Measurements from ENCODE around the gene SLC19A1.

SLC19A1 gene

DNA sequence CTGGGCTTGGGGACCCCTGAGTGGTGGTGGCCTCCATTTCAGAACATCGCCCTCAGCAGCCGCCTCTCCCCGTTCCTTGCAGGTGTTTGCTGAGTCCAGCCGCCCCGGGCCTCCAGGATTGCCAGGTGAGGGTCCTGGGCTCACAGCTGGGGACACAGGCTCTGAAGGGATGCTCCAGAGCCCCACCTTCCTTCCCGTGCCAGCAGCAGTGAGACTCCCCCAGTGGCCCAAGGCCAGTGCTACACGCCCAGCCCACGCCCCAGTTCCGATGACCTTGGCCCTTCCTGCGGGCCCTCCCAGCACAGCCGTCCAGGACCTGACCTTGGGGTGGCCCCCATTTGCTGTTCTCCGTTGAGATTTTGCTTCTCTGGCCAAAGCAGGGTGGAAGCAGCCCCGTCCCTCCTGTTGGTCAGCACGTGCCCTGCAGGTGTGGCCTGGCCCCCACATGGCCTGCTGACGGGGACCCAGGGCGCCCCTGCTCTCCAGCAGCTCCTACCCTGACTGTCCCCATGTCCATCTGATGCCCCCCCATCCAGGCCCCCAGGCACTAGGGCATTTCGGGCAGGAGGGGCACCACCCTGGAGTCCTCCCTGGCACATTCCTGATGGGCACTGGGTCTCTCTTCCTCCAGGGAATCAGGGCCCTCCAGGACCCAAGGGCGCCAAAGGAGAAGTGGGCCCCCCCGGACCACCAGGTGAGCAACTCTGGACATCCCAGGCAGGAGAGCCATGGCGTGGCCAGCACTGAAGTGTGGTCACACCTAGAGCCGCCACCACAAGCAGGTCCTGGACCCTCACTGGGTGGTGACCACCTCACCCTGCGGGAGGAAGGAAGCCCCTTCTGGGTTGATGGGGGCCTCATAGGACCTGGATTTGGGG is 45.0 kb downstream of the SLC19A1 start:
- no peaks in the 10 kb centered on the region for H3K4me1 ChIP-seq (ENCODE audit: control insufficient read depth, insufficient read depth, low read length)
- H3K9me3 ChIP-seq (ENCODE audit: control insufficient read depth, low read length) = no peaks in the 10 kb centered on the region
- H3K36me3 ChIP-seq (ENCODE audit: control insufficient read depth, insufficient read depth, low read length) = no peaks in the 10 kb centered on the region
- H3K27me3 ChIP-seq (ENCODE audit: control insufficient read depth, insufficient read depth, low read length) = no peaks in the 10 kb centered on the region
- no peak overlapping the region for H3K4me3 ChIP-seq (ENCODE audit: low read length)
- no peak overlapping the region for H3K9ac ChIP-seq (ENCODE audit: low read length)

DNA sequence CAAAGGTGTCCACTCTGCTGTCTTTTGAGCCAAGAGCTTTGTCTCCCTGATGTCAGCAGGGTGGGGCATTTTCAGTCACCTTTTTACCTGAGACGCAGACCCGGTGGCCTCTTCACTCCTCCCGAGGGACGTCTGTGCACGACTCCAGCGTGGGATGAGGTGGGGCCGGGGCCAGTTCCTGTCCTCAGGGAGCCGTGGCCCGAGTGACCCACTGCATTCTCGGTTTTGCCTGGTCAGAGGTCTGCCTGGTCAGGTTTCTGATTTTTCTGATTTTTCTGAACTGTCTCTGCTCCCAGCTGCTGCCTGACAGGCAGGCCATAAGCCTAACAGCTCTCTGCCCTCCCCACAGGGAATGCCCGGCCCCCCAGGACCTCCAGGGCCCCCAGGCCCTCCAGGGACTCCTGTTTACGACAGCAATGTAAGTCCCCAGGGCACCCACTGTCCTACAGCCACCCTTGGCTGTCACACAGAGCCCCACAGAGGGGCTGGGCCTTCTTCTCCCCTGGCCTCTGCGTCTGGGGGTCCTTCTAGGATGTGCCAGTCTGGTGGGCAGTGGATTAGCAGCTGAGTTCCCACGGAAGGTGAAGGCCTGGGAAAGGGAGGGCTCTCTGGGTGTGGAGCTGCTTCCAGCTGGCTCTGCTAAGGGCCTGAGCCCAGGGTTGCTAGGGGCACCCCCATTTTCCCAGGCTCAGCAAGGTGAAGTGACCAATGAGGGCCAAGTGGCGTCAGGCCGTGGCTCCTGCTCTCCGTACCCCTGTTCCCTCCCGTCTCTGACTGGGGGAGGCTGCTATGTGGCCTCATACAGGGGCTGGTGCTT is 45.9 kb downstream of the SLC19A1 start:
- Histone ChIP-seq H3K4me3 (ENCODE audit: low read length) (no peak overlapping the region), H3K9ac (ENCODE audit: low read length) (no peak overlapping the region), H3K9me3 (ENCODE audit: control insufficient read depth, low read length) (no peaks in the 10 kb centered on the region), H3K27me3 (ENCODE audit: control insufficient read depth, insufficient read depth, low read length) (no peaks in the 10 kb centered on the region), H3K4me1 (ENCODE audit: control insufficient read depth, insufficient read depth, low read length) (no peaks in the 10 kb centered on the region), H3K36me3 (ENCODE audit: control insufficient read depth, insufficient read depth, low read length) (no peaks in the 10 kb centered on the region)

DNA sequence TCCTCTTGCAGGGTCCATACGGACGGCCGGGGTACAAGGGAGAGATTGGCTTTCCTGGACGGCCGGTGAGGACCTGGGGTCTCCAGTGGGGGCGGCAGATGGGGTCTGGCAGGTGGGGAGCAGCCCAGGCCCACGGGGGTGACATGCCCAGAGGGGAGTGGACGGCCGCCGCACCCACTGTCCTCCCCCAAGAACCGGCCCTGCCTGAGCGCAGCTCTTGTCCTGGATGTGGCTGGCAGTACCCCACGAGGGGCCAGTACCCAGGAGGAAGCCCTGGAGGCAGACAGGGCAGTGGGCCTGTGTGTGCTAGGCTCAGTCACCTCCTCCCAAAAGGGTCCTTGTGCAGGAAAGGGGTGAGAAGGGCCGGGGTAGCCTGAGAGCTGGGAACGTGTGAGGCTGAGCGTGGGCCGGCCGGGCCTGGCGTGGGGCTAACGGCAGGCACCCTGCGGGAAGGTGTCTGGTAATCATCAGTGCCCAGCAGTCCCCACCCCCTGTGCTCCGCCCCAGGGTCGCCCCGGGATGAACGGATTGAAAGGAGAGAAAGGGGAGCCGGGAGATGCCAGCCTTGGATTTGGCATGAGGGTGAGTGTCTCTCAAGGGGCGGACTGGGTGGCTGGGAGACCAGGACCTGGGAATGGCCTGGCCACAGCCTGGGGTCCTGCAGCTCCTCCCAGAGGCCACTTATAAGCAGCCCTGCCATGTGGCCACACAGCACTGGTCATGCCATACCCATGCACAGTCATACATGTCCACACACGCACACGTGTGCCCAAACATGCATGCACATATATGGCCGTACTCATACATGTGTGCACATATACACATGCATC is 47.2 kb downstream of the SLC19A1 start:
- Histone ChIP-seq H3K9me3 (ENCODE audit: control insufficient read depth, low read length) (no peaks in the 10 kb centered on the region), H3K9ac (ENCODE audit: low read length) (no peak overlapping the region), H3K36me3 (ENCODE audit: control insufficient read depth, insufficient read depth, low read length) (no peaks in the 10 kb centered on the region), H3K4me3 (ENCODE audit: low read length) (no peak overlapping the region), H3K27me3 (ENCODE audit: control insufficient read depth, insufficient read depth, low read length) (no peaks in the 10 kb centered on the region), H3K4me1 (ENCODE audit: control insufficient read depth, insufficient read depth, low read length) (no peaks in the 10 kb centered on the region)

DNA sequence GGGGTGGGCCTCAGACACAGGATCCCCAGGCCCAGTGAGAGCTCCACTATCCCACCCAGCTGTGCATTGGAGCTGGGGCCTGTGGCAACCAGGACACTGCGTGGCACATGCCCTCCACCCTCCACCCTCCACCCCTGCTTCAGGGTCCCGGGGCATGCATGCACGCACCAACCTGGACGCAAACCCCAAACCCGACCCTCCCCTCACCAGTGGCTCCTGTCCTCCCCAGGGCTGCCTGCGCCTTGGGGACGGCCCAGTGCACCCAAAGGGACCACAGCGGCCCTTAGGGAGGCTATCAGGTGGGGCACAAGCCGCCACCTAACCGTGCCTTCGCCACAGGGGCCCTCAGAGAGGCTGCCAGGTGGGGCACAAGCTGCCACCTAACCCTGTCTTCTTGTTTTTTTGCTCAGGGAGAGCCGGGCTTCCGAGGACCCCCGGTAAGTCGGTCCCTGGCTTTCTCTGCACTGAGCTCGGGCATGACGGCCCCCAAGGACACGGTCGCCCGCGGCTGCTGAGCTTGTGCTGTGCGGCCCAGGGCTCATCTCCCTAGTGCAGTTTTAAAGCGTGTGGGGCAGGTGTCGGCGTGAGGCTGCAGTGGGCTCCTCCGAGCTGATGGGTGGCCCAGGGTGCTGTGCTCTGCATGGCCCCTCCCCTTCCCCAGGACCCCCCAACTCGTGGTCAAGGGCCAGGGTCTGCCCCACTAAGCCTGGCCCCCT is 47.9 kb downstream of the SLC19A1 start:
- Histone ChIP-seq H3K9ac (ENCODE audit: low read length) (no peak overlapping the region), H3K36me3 (ENCODE audit: control insufficient read depth, insufficient read depth, low read length) (no peaks in the 10 kb centered on the region)

DNA sequence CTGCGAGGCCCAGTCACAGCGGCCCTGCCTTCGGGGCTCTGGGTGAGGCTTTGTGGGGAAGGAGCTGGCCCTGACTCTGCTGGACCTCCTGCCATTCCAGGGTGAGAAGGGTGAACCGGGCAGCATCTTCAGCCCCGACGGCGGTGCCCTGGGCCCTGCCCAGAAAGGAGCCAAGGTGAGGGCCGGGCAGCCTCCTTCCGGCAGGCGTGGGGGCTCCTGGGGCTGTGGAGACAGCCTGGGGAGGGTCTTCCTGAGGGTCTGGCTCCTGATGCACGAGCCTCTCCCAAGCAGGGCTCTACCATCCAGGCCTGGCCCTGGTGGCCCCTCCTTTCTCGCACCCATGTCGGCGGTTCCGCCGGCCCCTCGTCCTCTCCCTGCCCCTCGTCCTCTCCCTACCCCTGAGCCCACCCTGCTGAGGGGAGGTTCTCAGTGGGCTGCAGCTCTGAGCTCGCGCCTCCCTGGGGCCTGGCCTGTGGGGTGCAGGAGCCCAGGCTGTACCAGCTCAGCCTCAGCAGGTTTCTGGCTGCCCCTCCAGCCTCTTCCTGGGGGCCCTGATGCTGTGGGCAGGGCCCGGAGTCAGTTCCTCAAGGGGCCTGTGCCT is 48.7 kb downstream of the SLC19A1 start:
- Histone ChIP-seq H3K36me3 (ENCODE audit: control insufficient read depth, insufficient read depth, low read length) (no peaks in the 10 kb centered on the region), H3K4me1 (ENCODE audit: control insufficient read depth, insufficient read depth, low read length) (no peaks in the 10 kb centered on the region), H3K9me3 (ENCODE audit: control insufficient read depth, low read length) (no peaks in the 10 kb centered on the region), H3K27me3 (ENCODE audit: control insufficient read depth, insufficient read depth, low read length) (no peaks in the 10 kb centered on the region), H3K4me3 (ENCODE audit: low read length) (no peak overlapping the region), H3K9ac (ENCODE audit: low read length) (no peak overlapping the region)

More for the DNA sequence above, 47.9 kb downstream of the SLC19A1 start:
- no peaks in the 10 kb centered on the region for H3K27me3 ChIP-seq (ENCODE audit: control insufficient read depth, insufficient read depth, low read length)
- no peaks in the 10 kb centered on the region for H3K9me3 ChIP-seq (ENCODE audit: control insufficient read depth, low read length)
- H3K4me1 ChIP-seq (ENCODE audit: control insufficient read depth, insufficient read depth, low read length) = no peaks in the 10 kb centered on the region
- H3K4me3 ChIP-seq (ENCODE audit: low read length) = no peak overlapping the region

DNA sequence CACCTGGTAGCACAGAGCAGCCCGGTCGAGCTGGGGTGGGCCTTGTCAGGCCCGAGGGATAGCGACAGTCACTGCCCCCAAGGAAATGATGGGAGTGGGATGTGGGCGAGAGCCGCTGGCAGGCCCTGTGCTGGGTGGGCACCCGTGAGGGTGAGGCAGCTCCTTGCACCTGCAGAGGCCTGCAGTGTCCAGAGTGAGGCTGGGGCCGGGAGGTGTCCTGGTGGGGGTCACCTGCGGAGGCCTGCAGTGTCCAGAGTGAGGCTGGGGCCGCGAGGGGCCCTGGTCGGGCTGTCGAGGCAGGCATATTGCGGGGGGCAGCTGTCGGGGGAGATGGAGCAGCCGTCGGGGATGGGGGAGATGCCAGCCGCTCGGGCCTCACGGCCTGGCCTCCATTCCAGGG is 49.5 kb downstream of the SLC19A1 start:
- Histone ChIP-seq H3K27me3 (ENCODE audit: control insufficient read depth, insufficient read depth, low read length) (no peaks in the 10 kb centered on the region), H3K9me3 (ENCODE audit: control insufficient read depth, low read length) (no peaks in the 10 kb centered on the region), H3K36me3 (ENCODE audit: control insufficient read depth, insufficient read depth, low read length) (no peaks in the 10 kb centered on the region), H3K4me1 (ENCODE audit: control insufficient read depth, insufficient read depth, low read length) (no peaks in the 10 kb centered on the region), H3K9ac (ENCODE audit: low read length) (no peak overlapping the region), H3K4me3 (ENCODE audit: low read length) (no peak overlapping the region)

DNA sequence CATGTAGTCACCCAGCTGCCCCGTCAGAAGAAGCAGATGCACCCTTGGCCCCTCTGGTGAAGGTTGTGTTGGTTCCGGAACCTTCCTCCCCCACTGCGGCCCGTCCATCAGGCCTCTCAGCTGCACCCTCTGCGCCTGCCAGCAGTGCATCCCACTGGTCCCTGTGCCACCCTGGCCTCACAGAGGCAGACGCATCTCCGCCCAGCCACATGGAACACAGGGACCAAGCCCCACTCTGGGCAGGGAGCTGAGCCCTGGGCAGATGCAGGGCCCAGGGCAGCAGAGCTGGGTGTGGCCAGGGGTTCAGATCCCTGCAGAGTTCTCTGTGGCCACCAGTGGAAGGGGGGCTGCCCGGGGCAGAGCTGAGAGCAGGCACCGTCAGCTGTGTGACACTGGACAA is 50.6 kb downstream of the SLC19A1 start:
- H3K27me3 ChIP-seq (ENCODE audit: control insufficient read depth, insufficient read depth, low read length) = no peaks in the 10 kb centered on the region
- no peaks in the 10 kb centered on the region for H3K36me3 ChIP-seq (ENCODE audit: control insufficient read depth, insufficient read depth, low read length)
- H3K9ac ChIP-seq (ENCODE audit: low read length) = no peak overlapping the region
- H3K4me3 ChIP-seq (ENCODE audit: low read length) = no peak overlapping the region
- H3K4me1 ChIP-seq (ENCODE audit: control insufficient read depth, insufficient read depth, low read length) = no peaks in the 10 kb centered on the region
- H3K9me3 ChIP-seq (ENCODE audit: control insufficient read depth, low read length) = no peaks in the 10 kb centered on the region

DNA sequence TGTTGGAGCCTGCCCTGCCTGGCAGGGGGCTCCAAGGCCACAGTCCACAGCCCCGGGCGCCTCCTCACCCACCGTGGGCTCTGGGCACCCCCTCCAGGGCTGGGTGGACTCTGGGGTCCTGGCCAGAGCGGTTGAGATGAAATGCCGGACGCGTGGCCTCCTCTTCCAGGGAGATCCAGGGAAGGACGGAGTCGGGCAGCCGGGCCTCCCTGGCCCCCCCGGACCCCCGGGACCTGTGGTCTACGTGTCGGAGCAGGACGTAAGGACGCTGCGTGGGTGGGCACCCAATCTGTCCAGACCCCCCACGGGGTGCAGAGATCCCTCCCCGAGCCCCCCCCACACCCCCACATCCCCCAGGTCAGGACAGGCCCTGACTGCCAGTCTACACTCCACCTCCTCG is 51.2 kb downstream of the SLC19A1 start:
- H3K9me3 ChIP-seq (ENCODE audit: control insufficient read depth, low read length) = no peaks in the 10 kb centered on the region
- H3K9ac ChIP-seq (ENCODE audit: low read length) = no peak overlapping the region
- no peaks in the 10 kb centered on the region for H3K4me1 ChIP-seq (ENCODE audit: control insufficient read depth, insufficient read depth, low read length)
- no peaks in the 10 kb centered on the region for H3K27me3 ChIP-seq (ENCODE audit: control insufficient read depth, insufficient read depth, low read length)
- H3K4me3 ChIP-seq (ENCODE audit: low read length) = no peak overlapping the region
- H3K36me3 ChIP-seq (ENCODE audit: control insufficient read depth, insufficient read depth, low read length) = no peaks in the 10 kb centered on the region

DNA sequence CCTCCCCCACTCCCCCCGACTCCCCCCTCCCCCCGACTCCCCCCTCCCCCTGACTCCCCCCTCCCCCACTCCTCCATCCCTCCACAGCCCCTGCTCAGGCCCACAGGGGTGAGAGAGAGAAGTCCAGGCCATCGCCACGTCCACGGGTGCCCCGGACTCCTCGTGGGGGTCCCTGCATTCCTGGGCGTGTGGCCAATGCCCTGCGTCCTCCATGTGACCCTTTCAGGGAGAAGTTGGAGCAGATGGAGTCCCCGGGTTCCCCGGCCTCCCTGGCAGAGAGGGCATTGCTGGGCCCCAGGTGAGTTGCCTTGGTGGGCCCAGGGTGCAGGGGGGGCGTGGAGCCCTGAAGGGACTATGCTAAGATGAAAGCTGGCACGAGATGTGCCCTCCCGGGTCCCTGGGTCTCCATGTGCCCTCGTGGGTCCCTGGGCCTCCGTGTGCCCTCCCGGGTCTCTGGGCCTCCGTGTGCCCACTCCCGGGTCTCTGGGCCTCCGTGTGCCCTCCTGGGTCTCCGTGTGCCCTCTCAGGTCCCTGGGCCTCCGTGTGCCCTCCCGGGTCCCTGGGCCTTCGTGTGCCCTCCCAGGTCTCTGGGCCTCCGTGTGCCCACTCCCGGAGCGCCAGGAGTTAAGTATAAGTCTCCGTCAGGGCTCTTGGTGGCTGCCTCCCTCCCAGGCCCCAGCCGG is 52.0 kb downstream of the SLC19A1 start:
- H3K9ac ChIP-seq (ENCODE audit: low read length) = no peak overlapping the region
- no peaks in the 10 kb centered on the region for H3K9me3 ChIP-seq (ENCODE audit: control insufficient read depth, low read length)

DNA sequence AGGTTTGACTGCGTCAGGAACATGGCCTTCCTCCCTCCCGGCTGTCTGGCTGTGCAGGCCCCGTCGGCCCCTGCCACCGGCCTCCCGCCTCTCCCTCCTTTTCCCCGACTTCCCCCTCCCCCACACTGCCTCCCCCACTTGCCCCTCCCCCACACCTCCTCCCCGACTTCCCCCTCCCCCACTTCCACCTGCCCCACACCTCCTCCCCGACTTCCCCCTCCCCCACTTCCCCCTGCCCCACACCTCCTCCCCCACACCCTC is 52.6 kb downstream of the SLC19A1 start:
- Histone ChIP-seq H3K4me3 (ENCODE audit: low read length) (no peak overlapping the region), H3K36me3 (ENCODE audit: control insufficient read depth, insufficient read depth, low read length) (no peaks in the 10 kb centered on the region)

More for the DNA sequence above, 52.0 kb downstream of the SLC19A1 start:
- Histone ChIP-seq H3K4me1 (ENCODE audit: control insufficient read depth, insufficient read depth, low read length) (no peaks in the 10 kb centered on the region), H3K27me3 (ENCODE audit: control insufficient read depth, insufficient read depth, low read length) (no peaks in the 10 kb centered on the region), H3K36me3 (ENCODE audit: control insufficient read depth, insufficient read depth, low read length) (no peaks in the 10 kb centered on the region), H3K4me3 (ENCODE audit: low read length) (no peak overlapping the region)

More for the DNA sequence above, 52.6 kb downstream of the SLC19A1 start:
- no peaks in the 10 kb centered on the region for H3K4me1 ChIP-seq (ENCODE audit: control insufficient read depth, insufficient read depth, low read length)
- no peak overlapping the region for H3K9ac ChIP-seq (ENCODE audit: low read length)
- H3K27me3 ChIP-seq (ENCODE audit: control insufficient read depth, insufficient read depth, low read length) = no peaks in the 10 kb centered on the region
- H3K9me3 ChIP-seq (ENCODE audit: control insufficient read depth, low read length) = no peaks in the 10 kb centered on the region

All from mucosa of stomach (tissue), 1 donor.